Mammary epithelial cell (primary cell): Measurements from ENCODE around the gene RAI14.

Experiments used
- EZH2 ChIP-seq: IDR thresholded peaks from 2 replicates; pipeline ENCODE4 v1.6.1; 2012; ENCODE audit warnings: low read length, inconsistent platforms, borderline replicate concordance
- TF ChIP-seq, protein P1 (sequence below), 2 donors: IDR thresholded peaks in 1 of 2; conservative IDR thresholded peaks in 1 of 2; 2 replicates each; pipeline ENCODE4 v1.5.1; 2011 to 2012; ENCODE audit warnings: inconsistent platforms in 2 of 2, low read length in 2 of 2, mild to moderate bottlenecking in 2 of 2, control low read depth in 1 of 2, low read depth in 1 of 2; ENCODE audit not compliant: insufficient read depth in 1 of 2; ENCODE audit errors: extremely low read depth in 1 of 2

DNA sequence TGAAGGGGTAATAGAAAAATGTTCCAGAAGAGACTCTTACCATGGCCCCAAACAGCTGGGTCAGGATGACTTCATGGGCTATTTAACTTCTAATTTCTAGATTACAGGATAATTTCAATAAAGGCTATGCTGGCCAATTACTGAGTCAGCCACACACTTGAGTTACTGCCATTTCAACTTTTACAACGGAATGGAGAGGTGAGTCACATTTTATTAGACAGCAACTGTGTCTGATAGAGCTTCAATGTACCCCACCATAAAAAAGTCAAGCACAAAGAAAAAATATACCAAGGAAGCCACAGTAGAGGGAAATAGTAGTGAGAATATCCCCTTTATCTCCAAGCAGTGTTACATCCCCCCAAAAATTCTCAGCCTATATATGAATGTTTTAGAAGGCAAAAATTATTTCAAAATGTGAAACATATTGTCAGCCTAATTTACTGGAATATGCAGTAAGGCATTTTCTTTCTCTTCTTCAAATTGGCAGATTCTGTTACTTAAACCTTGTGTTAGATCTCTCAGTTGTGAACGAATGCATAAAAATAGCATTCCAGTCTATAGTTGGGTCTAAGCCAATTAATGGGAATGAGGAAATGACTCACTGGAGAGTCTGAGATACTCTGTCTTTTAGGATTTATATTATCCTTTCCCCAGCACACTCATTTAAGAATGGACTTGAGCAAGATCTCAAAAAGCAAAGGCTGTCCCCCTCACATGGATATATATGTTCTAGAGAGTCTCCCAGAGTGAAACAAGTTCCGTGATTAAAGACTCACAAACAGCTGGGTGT is 47.1 kb upstream of the RAI14 start:
- TF ChIP-seq, protein P1, sequence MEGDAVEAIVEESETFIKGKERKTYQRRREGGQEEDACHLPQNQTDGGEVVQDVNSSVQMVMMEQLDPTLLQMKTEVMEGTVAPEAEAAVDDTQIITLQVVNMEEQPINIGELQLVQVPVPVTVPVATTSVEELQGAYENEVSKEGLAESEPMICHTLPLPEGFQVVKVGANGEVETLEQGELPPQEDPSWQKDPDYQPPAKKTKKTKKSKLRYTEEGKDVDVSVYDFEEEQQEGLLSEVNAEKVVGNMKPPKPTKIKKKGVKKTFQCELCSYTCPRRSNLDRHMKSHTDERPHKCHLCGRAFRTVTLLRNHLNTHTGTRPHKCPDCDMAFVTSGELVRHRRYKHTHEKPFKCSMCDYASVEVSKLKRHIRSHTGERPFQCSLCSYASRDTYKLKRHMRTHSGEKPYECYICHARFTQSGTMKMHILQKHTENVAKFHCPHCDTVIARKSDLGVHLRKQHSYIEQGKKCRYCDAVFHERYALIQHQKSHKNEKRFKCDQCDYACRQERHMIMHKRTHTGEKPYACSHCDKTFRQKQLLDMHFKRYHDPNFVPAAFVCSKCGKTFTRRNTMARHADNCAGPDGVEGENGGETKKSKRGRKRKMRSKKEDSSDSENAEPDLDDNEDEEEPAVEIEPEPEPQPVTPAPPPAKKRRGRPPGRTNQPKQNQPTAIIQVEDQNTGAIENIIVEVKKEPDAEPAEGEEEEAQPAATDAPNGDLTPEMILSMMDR (conservative IDR thresholded peaks at IDR 0.05 in 1 of 2, IDR thresholded peaks at IDR 0.05 in 1 of 2; ENCODE audit: extremely low read depth in 1 of 2, insufficient read depth in 1 of 2, low read depth in 1 of 2, low read length in 2 of 2) = no peak
- TF ChIP-seq EZH2 = no peak
